Lung (tissue), 12 donors: ENCODE results near the gene NINL. TPM values are rescaled to one million over a fixed set of nuclear protein-coding genes. Genes with fewer than 3 reads are reported as not detected.

ENCODE experiments used
- ATAC-seq: fragments of 200-7000 bp; cut with Tn5 transposase; one replicate; pipeline ENCODE4 v1.9.1; 2020; ENCODE audit warnings: moderate number of reproducible peaks; ENCODE audit not compliant: insufficient read depth, low FRiP score
- DNase-seq, 3 donors: peaks; one replicate each; pipeline ENCODE4 v3.0.0-alpha.2; 2013 to 2017
- H3K27ac ChIP-seq, 2 donors: one replicate each; pipeline ENCODE4 v1.5.1; 2013; ENCODE audit warnings: mild to moderate bottlenecking in 2 of 2, moderate library complexity in 2 of 2, control low read depth in 1 of 2, inconsistent platforms in 1 of 2, low read depth in 1 of 2, low read length in 1 of 2
- H3K27me3 ChIP-seq, 3 donors: one replicate each; pipeline ENCODE4 v1.5.1; 2013; ENCODE audit warnings: low read length in 2 of 3; ENCODE audit not compliant: control insufficient read depth in 3 of 3, insufficient read depth in 3 of 3
- H3K36me3 ChIP-seq, 4 donors: one replicate each; pipeline ENCODE4 v1.5.1; 2013; ENCODE audit warnings: low read length in 4 of 4, mild to moderate bottlenecking in 1 of 4, moderate library complexity in 1 of 4; ENCODE audit not compliant: control insufficient read depth in 4 of 4, insufficient read depth in 4 of 4
- H3K4me1 ChIP-seq, 5 donors: one replicate each; pipeline ENCODE4 v1.5.1; 2013; ENCODE audit warnings: low read length in 5 of 5, mild to moderate bottlenecking in 2 of 5, moderate library complexity in 1 of 5; ENCODE audit not compliant: control insufficient read depth in 5 of 5, insufficient read depth in 5 of 5
- H3K4me3 ChIP-seq: one replicate; pipeline ENCODE4 v1.5.1; 2013; ENCODE audit warnings: mild to moderate bottlenecking, control low read depth, moderate library complexity
- H3K9ac ChIP-seq, 2 donors: one replicate each; pipeline ENCODE4 v1.5.1; 2013; ENCODE audit warnings: low read length in 2 of 2, control low read depth in 1 of 2; ENCODE audit not compliant: insufficient read depth in 1 of 2
- H3K9me3 ChIP-seq, 4 donors: one replicate each; pipeline ENCODE4 v1.5.1; 2013; ENCODE audit warnings: low read length in 3 of 4, mild to moderate bottlenecking in 1 of 4, moderate library complexity in 1 of 4; ENCODE audit not compliant: control insufficient read depth in 4 of 4, insufficient read depth in 3 of 4
- WGBS, 2 donors: extraction: QIAGEN DNeasy Blood & Tissue Kit; methylation state at CpG; one replicate each; pipeline ENCODE4 v1.1.7; 2013; 5-methylcytosine and 5-hydroxymethylcytosine counted together
- polyA plus RNA-seq, 2 donors: library from polyadenylated mRNA; stranded (reverse); fragments of 200-250 nt; gene quantifications; one replicate each; pipeline ENCODE4 v1.2.1, GENCODE V29; 2013
- total RNA-seq, 2 donors: library from RNA; depleted of rRNA in 1 of 2; stranded (reverse); fragments of >200 nt in 1 of 2; gene quantifications; one replicate each; pipeline ENCODE4 v1.2.1, GENCODE V29; 2014 to 2021
- TF ChIP-seq, protein P1 (sequence below): IDR thresholded peaks from 2 replicates; pipeline ENCODE4 v1.5.1; 2012; ENCODE audit warnings: mild to moderate bottlenecking; ENCODE audit errors: control extremely low read depth, extremely low read depth
- donor health status: control.
- donor health status: control.
- donor health status: Bipolar disorder and iron deficiency.
- donor health status: healthy.
- donor health status: DM: yes; HTN: yes; CAD: no.

The NINL gene
- total and polyA plus RNA-seq, 4 donors = 4.5 to 25.9 (median 12.0) TPM

DNA sequence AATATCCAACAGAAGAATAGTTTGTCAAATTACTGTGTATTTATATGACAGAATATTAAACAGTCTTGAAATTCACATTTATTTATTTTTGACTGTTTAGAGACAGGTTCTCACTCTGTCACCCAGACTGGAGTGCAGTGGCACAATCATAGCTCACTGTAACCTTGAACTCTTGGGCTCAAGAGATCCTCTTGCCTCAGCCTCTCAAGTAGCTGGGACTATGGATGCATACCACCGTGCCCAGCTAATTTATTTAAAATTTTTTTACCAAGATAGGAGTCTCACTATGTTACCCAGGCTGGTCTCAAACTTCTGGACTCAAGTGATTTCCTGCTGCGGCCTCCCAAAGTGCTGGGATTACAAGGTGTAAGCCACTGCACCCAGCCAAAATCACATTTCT is 57.4 kb downstream of the NINL start:
- WGBS, 2 donors = 81 to 83% methylated on average over 2 of the region's 2 CpGs
- H3K9ac ChIP-seq = no peak overlapping the region
- H3K27ac ChIP-seq = no peak overlapping the region
- peaks cover 0 to 2% (median 0%) of the 10 kb centered on the region in 4 donors for H3K9me3 ChIP-seq
- peaks cover 0 to 5% (median 0%) of the 10 kb centered on the region in 5 donors for H3K4me1 ChIP-seq
- H3K36me3 ChIP-seq = peaks cover 0 to 19% (median 2%) of the 10 kb centered on the region in 4 donors
- H3K27me3 ChIP-seq = no peaks in the 10 kb centered on the region
- no peak for ATAC-seq
- TF ChIP-seq, protein P1, sequence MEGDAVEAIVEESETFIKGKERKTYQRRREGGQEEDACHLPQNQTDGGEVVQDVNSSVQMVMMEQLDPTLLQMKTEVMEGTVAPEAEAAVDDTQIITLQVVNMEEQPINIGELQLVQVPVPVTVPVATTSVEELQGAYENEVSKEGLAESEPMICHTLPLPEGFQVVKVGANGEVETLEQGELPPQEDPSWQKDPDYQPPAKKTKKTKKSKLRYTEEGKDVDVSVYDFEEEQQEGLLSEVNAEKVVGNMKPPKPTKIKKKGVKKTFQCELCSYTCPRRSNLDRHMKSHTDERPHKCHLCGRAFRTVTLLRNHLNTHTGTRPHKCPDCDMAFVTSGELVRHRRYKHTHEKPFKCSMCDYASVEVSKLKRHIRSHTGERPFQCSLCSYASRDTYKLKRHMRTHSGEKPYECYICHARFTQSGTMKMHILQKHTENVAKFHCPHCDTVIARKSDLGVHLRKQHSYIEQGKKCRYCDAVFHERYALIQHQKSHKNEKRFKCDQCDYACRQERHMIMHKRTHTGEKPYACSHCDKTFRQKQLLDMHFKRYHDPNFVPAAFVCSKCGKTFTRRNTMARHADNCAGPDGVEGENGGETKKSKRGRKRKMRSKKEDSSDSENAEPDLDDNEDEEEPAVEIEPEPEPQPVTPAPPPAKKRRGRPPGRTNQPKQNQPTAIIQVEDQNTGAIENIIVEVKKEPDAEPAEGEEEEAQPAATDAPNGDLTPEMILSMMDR = no peak
- no peak overlapping the region for H3K4me3 ChIP-seq
- DNase-seq = no peak

DNA sequence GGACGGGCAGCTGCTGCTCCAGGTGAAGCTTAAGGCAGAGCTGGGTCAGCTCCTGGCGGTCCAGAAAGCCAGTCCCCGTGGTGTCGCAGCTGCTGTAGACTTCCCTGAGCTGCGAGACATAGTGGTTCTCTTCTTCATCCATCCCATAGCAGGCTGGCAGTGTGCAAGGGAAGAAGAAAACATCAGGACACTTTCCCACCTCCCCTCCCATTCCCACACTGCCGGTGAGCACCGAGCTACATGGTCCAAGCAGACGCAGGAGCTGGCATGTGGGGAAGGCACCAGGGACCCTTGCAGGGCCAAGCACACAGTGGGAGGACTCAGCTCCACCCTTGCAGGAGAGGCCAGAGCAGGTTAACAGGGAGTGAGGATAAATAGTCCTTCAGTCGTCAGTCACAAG is 58.9 kb downstream of the NINL start:
- Histone ChIP-seq H3K4me3 (no peak overlapping the region), H3K9ac (no peak overlapping the region), H3K9me3 (no peaks in the 10 kb centered on the region), H3K27me3 (no peaks in the 10 kb centered on the region), H3K36me3 (peaks cover 0 to 27% (median 2%) of the 10 kb centered on the region in 4 donors), H3K27ac (no peak overlapping the region), H3K4me1 (no peaks in the 10 kb centered on the region)
- TF ChIP-seq, protein P1 = no peak
- no peak for DNase-seq
- 94 to 96% methylated on average over 9 of the region's 9 CpGs for WGBS, 2 donors
- no peak for ATAC-seq

DNA sequence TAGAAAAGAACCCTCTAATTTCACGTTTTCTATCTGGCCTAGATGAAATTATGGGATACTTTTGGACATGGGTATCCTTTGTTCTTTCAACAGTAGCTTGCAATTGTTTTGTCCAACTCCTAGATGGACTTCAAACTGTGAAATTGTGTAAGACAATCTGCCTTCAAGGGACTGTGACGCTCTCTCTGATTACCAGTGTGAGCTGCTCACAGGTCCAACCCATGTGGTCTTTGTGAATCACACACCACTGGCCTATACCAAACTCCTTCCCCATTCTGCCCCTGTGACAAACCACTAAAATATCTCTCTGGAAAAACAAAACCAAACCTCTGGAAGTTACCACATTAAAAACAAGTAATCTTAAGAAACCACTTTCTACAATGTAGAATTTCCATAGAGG is 59.5 kb downstream of the NINL start:
- Histone ChIP-seq H3K27me3 (no peaks in the 10 kb centered on the region), H3K9me3 (no peaks in the 10 kb centered on the region), H3K27ac (no peak overlapping the region), H3K4me3 (no peak overlapping the region), H3K36me3 (peaks cover 0 to 30% (median 5%) of the 10 kb centered on the region in 4 donors), H3K9ac (no peak overlapping the region), H3K4me1 (no peaks in the 10 kb centered on the region)
- ATAC-seq (no peak), DNase-seq (no peak)
- TF ChIP-seq, protein P1 = no peak
- WGBS, 2 donors = 89 to 94% methylated on average over 2 of the region's 2 CpGs

DNA sequence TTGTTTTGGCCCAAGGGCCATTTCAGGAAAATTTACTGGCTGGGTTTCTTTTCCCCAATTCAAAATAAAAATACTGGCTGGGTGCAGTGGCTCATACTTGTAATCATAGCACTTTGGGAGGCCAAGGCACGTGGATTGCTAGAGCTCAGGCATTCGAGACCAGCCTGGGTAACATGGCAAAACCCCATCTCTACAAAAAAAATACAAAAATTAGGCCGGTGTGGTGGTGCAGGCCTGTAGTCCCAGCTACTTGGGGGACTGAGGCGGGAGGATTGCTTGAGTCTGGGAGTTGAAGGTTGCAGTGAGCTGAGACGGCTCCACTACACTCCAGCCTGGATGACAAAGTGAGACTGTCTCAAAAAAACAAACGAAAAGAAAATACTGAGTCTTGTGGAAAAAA is 60.0 kb downstream of the NINL start:
- no peak for ATAC-seq
- no peaks in the 10 kb centered on the region for H3K4me1 ChIP-seq
- DNase-seq = no peak
- no peaks in the 10 kb centered on the region for H3K9me3 ChIP-seq
- H3K27ac ChIP-seq = no peak overlapping the region
- 88 to 90% methylated on average over 6 of the region's 6 CpGs for WGBS, 2 donors
- H3K36me3 ChIP-seq = peaks cover 0 to 30% (median 6%) of the 10 kb centered on the region in 4 donors
- H3K9ac ChIP-seq = no peak overlapping the region
- H3K4me3 ChIP-seq = no peak overlapping the region
- no peaks in the 10 kb centered on the region for H3K27me3 ChIP-seq
- TF ChIP-seq, protein P1 = no peak
